ENCODE measurements around the gene ARSG. TPM values are rescaled to one million over a fixed set of nuclear protein-coding genes. Genes with fewer than 3 reads are reported as not detected.

Gene ARSG
- total RNA-seq, 1 experiment from 2014 or later: 6.1 TPM

GRCh38 chr17:68318103-68318991 lies 27.1 kb downstream of the ARSG start:
- Histone ChIP-seq H3K4me3 (ENCODE audit: low read depth, low read length) (no peak overlapping the region), H3K27me3 (replicated peaks; ENCODE audit: control insufficient read depth, insufficient read depth, low read length) (no peaks in the 10 kb centered on the region), H3K9me3 (no peaks in the 10 kb centered on the region), H3K4me1 (no peaks in the 10 kb centered on the region), H3K36me3 (ENCODE audit: control insufficient read depth, insufficient read depth, low read length) (no peaks in the 10 kb centered on the region)
- Mint-ChIP-seq H3K27ac (ENCODE audit: unreplicated experiment) (no peak overlapping the region), H3K27me3 (ENCODE audit: insufficient read depth, unreplicated experiment) (peaks cover 4% of the 10 kb centered on the region), H3K4me1 (ENCODE audit: low read depth, unreplicated experiment) (peaks cover 11% of the 10 kb centered on the region), H3K4me3 (ENCODE audit: unreplicated experiment) (no peak overlapping the region), H3K9me3 (ENCODE audit: unreplicated experiment) (no peaks in the 10 kb centered on the region), H3K36me3 (ENCODE audit: insufficient read depth, unreplicated experiment) (no peaks in the 10 kb centered on the region)
- no peak for TF ChIP-seq CTCF (IDR thresholded peaks at IDR 0.05; ENCODE audit: insufficient read depth in 1 of 2, low read depth in 1 of 2, low read length in 1 of 2, severe bottlenecking in 1 of 2, unreplicated experiment in 1 of 2)
- intact Hi-C loops (cut with micrococcal nuclease; ENCODE audit: unreplicated experiment): no loop called here
- POLR2A ChIA-PET: no interaction called here
- no TSS peak for BruUV-seq (replicated peaks)
- CTCF ChIA-PET: no interaction called here
- DNase-seq: no peak

GRCh38 chr17:68319410-68320162 lies 28.3 kb downstream of the ARSG start:
- Mint-ChIP-seq H3K4me1 (ENCODE audit: low read depth, unreplicated experiment) (peaks cover 11% of the 10 kb centered on the region), H3K4me3 (ENCODE audit: unreplicated experiment) (no peak overlapping the region), H3K27me3 (ENCODE audit: insufficient read depth, unreplicated experiment) (peaks cover 4% of the 10 kb centered on the region), H3K27ac (ENCODE audit: unreplicated experiment) (no peak overlapping the region), H3K36me3 (ENCODE audit: insufficient read depth, unreplicated experiment) (no peaks in the 10 kb centered on the region), H3K9me3 (ENCODE audit: unreplicated experiment) (no peaks in the 10 kb centered on the region)
- intact Hi-C loops (cut with micrococcal nuclease; ENCODE audit: unreplicated experiment): no loop called here
- no peak for DNase-seq
- H3K9me3 ChIP-seq: no peaks in the 10 kb centered on the region
- BruUV-seq (replicated peaks): no TSS peak
- CTCF ChIA-PET: no interaction called here
- no peaks in the 10 kb centered on the region for H3K4me1 ChIP-seq
- no peaks in the 10 kb centered on the region for H3K27me3 ChIP-seq (replicated peaks; ENCODE audit: control insufficient read depth, insufficient read depth, low read length)
- POLR2A ChIA-PET: no interaction called here
- no peak for TF ChIP-seq CTCF (IDR thresholded peaks at IDR 0.05; ENCODE audit: insufficient read depth in 1 of 2, low read depth in 1 of 2, low read length in 1 of 2, severe bottlenecking in 1 of 2, unreplicated experiment in 1 of 2)
- H3K36me3 ChIP-seq (ENCODE audit: control insufficient read depth, insufficient read depth, low read length): no peaks in the 10 kb centered on the region
- H3K4me3 ChIP-seq (ENCODE audit: low read depth, low read length): no peak overlapping the region

- no peak overlapping the region for H3K4me3 Mint-ChIP-seq (ENCODE audit: unreplicated experiment)
- intact Hi-C loops (cut with micrococcal nuclease; ENCODE audit: unreplicated experiment): no loop called here
- POLR2A ChIA-PET: no interaction called here
- Histone ChIP-seq H3K27me3 (replicated peaks; ENCODE audit: control insufficient read depth, insufficient read depth, low read length) (no peaks in the 10 kb centered on the region), H3K9me3 (no peaks in the 10 kb centered on the region; the same call in 1 of the 2 replicates), H3K4me3 (ENCODE audit: low read depth, low read length) (no peak overlapping the region), H3K4me1 (peaks cover 5% of the 10 kb centered on the region), H3K36me3 (ENCODE audit: control insufficient read depth, insufficient read depth, low read length) (no peaks in the 10 kb centered on the region)
- no peaks in the 10 kb centered on the region for H3K9me3 Mint-ChIP-seq (ENCODE audit: unreplicated experiment)
- H3K27me3 Mint-ChIP-seq (ENCODE audit: insufficient read depth, unreplicated experiment): peaks cover 4% of the 10 kb centered on the region
- TF ChIP-seq CTCF (IDR thresholded peaks at IDR 0.05; ENCODE audit: insufficient read depth in 1 of 2, low read depth in 1 of 2, low read length in 1 of 2, severe bottlenecking in 1 of 2, unreplicated experiment in 1 of 2): no peak
- H3K27ac Mint-ChIP-seq (ENCODE audit: unreplicated experiment): no peak overlapping the region
- peaks cover 12% of the 10 kb centered on the region for H3K4me1 Mint-ChIP-seq (ENCODE audit: low read depth, unreplicated experiment)
- H3K36me3 Mint-ChIP-seq (ENCODE audit: insufficient read depth, unreplicated experiment): no peaks in the 10 kb centered on the region
- CTCF ChIA-PET: interaction anchor here (0.5 kb wide), 1 partner anchor 286 kb away, joined by 4 read pairs; no protein-coding TSS in a partner anchor
- BruUV-seq (replicated peaks): no TSS peak
- DNase-seq: no peak
These were observed 29.1 kb downstream of the ARSG start for GRCh38 chr17:68320311-68320865.

Data from Caco-2 (cell line).